ENCODE data around the gene TFF1. TPM values are rescaled to one million over a fixed set of nuclear protein-coding genes. Genes with fewer than 3 reads are reported as not detected.

Gene TFF1
- total RNA-seq, 1 donor from 2014 or later: not detected

DNA sequence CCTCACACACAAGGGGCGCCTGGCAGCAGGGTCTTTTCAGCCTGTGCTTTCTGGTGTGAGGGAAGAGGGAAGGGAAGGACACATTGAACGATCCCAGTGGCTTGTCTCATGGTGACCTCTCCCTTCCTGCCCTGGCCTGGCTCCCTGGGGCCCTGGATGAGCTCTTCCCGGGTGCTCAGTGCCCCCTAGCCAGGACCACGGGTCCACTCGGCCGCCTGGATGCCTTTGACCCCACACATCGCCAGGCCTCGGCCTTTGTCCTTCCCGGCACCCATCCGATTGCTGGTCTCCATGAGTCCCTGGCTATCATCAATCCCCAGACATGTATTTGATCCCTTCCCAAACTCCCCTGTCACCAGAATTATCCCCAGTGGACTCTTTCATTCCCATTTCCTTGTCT lies 45.1 kb downstream of the TFF1 start:
- intact Hi-C loops (cut with micrococcal nuclease): no loop called here

- intact Hi-C loops (cut with micrococcal nuclease): no loop called here
Observed at GRCh38 chr21:42320791-42321190, 45.5 kb downstream of the TFF1 start.

DNA sequence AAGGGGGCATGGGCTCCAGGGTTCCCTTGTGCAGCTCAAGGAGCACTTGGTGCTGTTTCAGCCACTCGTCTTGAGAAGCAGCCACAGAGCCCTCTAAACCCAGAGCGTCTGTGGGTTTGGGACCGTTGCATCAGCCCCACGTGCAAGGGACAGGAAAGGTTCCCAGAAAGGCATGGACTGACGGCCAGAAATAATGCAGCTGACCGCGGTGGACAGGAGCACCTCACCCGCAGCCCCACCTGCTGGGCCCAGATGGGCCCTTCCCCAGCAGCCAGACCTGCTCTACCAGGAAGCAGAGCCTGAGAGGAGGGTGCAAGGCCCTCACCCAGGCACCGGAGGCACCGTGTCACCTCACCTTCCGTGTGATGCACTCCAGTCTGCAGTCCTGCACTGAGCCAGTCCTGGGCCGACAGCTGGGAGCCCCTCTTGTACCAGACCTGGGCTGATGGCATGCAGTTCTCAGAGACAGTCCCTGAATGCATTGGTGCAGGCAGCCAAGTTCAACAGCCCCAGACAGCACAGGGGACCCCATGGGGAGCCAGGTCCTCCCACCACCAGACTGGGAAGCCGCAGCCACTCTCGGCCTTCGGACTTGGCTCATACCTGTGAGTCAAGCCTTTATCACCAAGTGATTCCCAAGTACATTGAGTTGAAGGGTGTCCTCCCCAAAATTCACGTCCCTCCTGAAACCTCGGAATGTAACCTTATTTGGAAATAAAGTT lies 46.3 kb downstream of the TFF1 start:
- intact Hi-C loops (cut with micrococcal nuclease): no loop called here

GRCh38 chr21:42319376-42319775 lies 47.0 kb downstream of the TFF1 start:
- intact Hi-C loops (cut with micrococcal nuclease): no loop called here

DNA sequence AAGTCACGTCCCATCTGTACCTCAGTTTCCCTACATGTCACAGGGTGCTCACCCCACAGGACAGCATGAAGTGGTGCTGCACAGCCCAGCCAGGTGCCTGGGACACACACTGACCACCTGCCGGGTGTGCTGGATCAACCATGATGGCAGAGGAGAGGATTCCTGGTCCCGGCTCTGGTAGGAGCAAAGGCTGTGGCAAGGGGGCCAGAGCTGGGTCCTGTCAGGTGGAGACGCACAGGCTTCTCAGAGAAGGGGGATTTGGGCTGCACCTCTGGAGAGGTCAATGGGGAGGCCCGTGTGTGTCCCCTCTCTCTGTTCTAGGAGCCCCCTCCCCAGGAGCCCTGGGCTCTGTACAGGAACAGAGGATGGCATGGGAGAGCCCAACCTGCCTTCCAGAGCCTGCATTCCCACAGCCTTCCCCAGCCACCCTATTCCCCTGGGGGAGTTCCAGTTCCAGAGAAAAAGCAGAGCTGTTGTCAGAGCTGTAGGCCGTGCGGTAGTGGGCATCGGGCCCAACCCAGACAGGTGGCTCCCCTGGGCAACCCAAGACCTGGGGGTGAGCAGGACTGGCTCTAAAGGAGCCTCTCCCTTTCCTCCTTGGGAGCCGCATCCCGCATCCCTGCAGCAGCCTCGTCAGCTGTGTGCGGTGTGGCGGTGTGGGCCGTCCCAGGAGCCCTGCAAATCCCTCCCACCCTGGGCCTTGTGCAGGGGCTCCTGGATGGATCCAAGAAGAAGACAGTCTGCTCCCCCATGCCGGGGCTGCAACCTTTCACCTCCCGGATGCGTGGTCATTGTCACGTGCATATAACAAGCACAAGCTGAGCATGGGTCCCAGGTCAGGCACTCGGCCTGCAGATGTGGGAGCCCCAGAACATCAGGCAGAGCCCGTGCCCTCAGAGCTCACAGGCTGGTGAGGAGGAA lies 48.2 kb downstream of the TFF1 start:
- intact Hi-C loops (cut with micrococcal nuclease): no loop called here

- intact Hi-C loops (cut with micrococcal nuclease): no loop called here
Observed at GRCh38 chr21:42317341-42317741, 49.0 kb downstream of the TFF1 start.

DNA sequence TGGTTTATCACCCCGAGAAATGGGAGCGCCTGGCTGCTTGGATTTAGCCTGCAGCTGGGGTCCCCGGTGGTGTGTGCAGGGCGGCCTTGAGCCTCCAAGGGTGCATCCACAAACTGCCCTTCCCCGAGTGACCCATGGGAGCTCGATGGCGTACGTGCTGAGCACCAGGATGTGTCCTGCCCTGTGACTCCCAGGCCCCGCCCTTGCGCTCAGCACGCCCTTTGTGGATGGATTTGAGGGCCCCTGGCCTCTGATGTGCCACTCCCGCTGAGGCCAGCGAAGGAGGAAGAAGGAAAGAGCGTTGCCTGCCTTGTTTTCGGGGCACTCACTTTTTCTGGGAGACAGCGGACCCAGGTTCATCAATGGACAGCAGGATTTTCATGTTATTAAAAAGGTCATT lies 49.4 kb downstream of the TFF1 start:
- intact Hi-C loops (cut with micrococcal nuclease): no loop called here

- intact Hi-C loops (cut with micrococcal nuclease): no loop called here
Observed at GRCh38 chr21:42315296-42315891, 50.9 kb downstream of the TFF1 start, which contains the start of gene TFF3. TFF3 (minus strand) TSS chr21:42315409; CDS start chr21:42315374, 35 bp downstream.

- intact Hi-C loops (cut with micrococcal nuclease): no loop called here
Observed at GRCh38 chr21:42314616-42315295, 51.6 kb downstream of the TFF1 start.

- intact Hi-C loops (cut with micrococcal nuclease): no loop called here
Observed at GRCh38 chr21:42313501-42313969, 52.8 kb downstream of the TFF1 start.

DNA sequence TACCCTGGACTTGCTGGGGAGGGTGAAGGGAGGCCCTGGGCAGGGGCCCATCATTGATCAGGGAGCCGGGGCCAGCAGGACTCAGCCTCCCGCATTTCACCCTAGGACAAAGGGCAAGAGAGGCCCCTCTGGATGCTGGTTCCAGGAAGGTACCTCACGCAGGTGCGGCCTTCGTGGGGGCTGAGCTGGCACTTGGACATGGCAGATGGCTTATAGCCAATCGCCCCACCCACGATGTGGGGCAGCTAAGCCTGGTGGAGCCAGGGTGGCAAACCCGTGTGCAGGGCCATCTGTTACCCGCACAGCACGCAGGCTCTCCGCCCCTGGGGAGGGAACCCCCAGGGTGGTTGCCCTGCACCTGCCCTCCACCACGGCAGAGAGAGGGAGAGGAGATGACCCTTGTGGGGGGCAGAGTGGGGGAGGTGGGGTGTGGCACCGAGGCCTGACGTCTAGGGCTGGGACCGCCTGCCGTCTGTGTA lies 53.7 kb downstream of the TFF1 start:
- intact Hi-C loops (cut with micrococcal nuclease): no loop called here

Other genes with a start within 250 kb of the TFF1 start
- 20.7 and 21.5 TPM in 2 replicates for gene ABCG1, start 147.4 kb downstream of the TFF1 start, total RNA-seq
- gene TFF3, start 51.1 kb downstream of the TFF1 start, total RNA-seq: not detected in 2 replicates
- gene TFF2, start 15.5 kb downstream of the TFF1 start, total RNA-seq: not detected in 2 replicates
- gene TMPRSS3, start 29.5 kb upstream of the TFF1 start, total RNA-seq: 5.8 and 7.8 TPM in 2 replicates
- 75.6 and 76.0 TPM in 2 replicates for gene UBASH3A, start 37.4 kb upstream of the TFF1 start, total RNA-seq
- not detected in 2 replicates for gene RSPH1, start 129.7 kb upstream of the TFF1 start, total RNA-seq
- gene SLC37A1, start 147.3 kb upstream of the TFF1 start, total RNA-seq: 13.7 and 14.3 TPM in 2 replicates